ENCODE data around the gene CR1L. TPM values are rescaled to one million over a fixed set of nuclear protein-coding genes. Genes with fewer than 3 reads are reported as not detected.
A peak's percentile ranks its signal among the peaks of the same experiment; 100 is the strongest.
"Not testable (repeated sequence)": the region's sequence is repeated elsewhere in the genome, so short reads cannot be mapped to it uniquely, and the experiment has no call there.

CR1L gene
- total and polyA plus RNA-seq, 9 of the 15 experiments (the other 6 are each of a cell fraction or from before 2014, with no cell fraction given): 10.1 to 74.8 (median 34.3) TPM

DNA sequence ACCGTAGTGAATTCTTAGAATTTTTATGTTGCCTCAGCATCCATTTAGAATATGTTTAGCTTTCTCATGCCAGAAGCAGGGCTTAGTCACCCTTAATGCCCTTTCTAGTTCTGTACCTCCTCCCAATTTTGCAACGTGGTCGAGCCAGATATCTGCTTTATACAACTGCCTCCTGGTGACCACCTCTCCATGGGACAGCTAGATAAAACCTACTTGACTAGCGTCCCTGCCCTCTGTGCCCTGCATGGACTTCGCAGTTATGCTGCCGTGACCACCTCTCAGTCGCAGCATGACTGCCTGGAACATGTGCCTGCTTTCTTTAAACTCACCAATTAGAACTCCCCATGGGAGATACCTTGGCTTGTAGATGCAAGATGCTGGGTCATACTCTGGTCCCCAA lies 47.4 kb downstream of the CR1L start:
- Histone ChIP-seq H3K9ac (ENCODE audit: insufficient read depth in 1 of 2, low read depth in 2 of 2, low read length in 2 of 2) (peak overlapping the region in 1 of 2 experiments; percentile 32; a peak in 2 of 4 replicates), H2AFZ (ENCODE audit: low read depth, low read length) (peak overlapping the region; percentile 20), H3K4me2 (ENCODE audit: insufficient read depth, low read length) (peak overlapping the region; percentile 47), H3K4me1 (replicated peaks in 1 of 2; ENCODE audit: control insufficient read depth in 2 of 2, insufficient read depth in 2 of 2, low read length in 2 of 2) (peaks cover 5 to 12% of the 10 kb centered on the region in 2 experiments; a peak in 3 of 5 replicates), H3K27ac (ENCODE audit: extremely low read depth, low read depth, low read length) (peak overlapping the region; percentile 54)
- POLR2A ChIA-PET: interaction anchor here (0.7 to 1.7 kb wide), 8 partner anchors 10 to 785 kb away, joined by 3 to 6 read pairs (median 3); no protein-coding TSS in a partner anchor
- H3K9me1 ChIP-seq (ENCODE audit: control insufficient read depth, insufficient read depth, low read length); BruUV-seq (replicated peaks); H3K27me3 ChIP-seq (ENCODE audit: control insufficient read depth in 2 of 2, insufficient read depth in 2 of 2, low read length in 2 of 2); in situ Hi-C loops (cut with MboI); H4K20me1 ChIP-seq (replicated peaks; ENCODE audit: control insufficient read depth, insufficient read depth, low read length); H3K79me2 ChIP-seq (ENCODE audit: control insufficient read depth, insufficient read depth, low read length); H3K9me3 ChIP-seq (replicated peaks; ENCODE audit: control insufficient read depth, insufficient read depth, low read depth, low read length); H3K4me3 ChIP-seq; H3K36me3 ChIP-seq (ENCODE audit: control insufficient read depth, insufficient read depth, low read length); TF ChIP-seq TEAD4 (CRISPR knock-in tag; IDR thresholded peaks at IDR 0.05; ENCODE audit: borderline replicate concordance): not testable (repeated sequence)
- DNase-seq (ENCODE audit: extremely low read depth in 1 of 4, low spot score in 3 of 4): peak in 2 of 4 experiments; percentile 54 to 86
- CTCF ChIA-PET (ENCODE audit: low intra/inter-chr PET ratio): interaction anchor here (1.8 kb wide), 1 partner anchor 113 kb away, joined by 5 read pairs; no protein-coding TSS in a partner anchor
- WGBS (ENCODE audit: insufficient coverage, low coverage, missing lambda C conversion rate): under 1% methylated on average over 7 of the region's 7 CpGs
- peak; percentile 94 for FAIRE-seq
- intact Hi-C loops (cut with micrococcal nuclease): loop anchor here (2.0 kb wide), 1 partner anchor 41 kb away; no protein-coding TSS in a partner anchor
- peak; percentile 90 for ATAC-seq
- TF ChIP-seq CBFA2T3 (IDR thresholded peaks at IDR 0.05) (peak; percentile 90), CXXC5 (CRISPR knock-in tag; IDR thresholded peaks at IDR 0.05) (peak; percentile 34), RAD21 (CRISPR knock-in tag; conservative IDR thresholded peaks at IDR 0.05 in 1 of 2, IDR thresholded peaks at IDR 0.05 in 1 of 2) (peak; percentile 17 to 39; a peak in 2 of 4 replicates), ZNF589 (CRISPR knock-in tag; IDR thresholded peaks at IDR 0.05; ENCODE audit: low read depth) (0 out of 2 replicates have a peak, but pooled peaks have one; percentile 45), ZC3H8 (IDR thresholded peaks at IDR 0.05) (peak; percentile 53; the same call in 1 of the 2 replicates), HMBOX1 (IDR thresholded peaks at IDR 0.05) (peak; percentile 85), NKRF (IDR thresholded peaks at IDR 0.05; ENCODE audit: borderline replicate concordance) (0 out of 2 replicates have a peak, but pooled peaks have one; percentile 17), HDAC1 (IDR thresholded peaks at IDR 0.05) (peak in 1 of 2 experiments; percentile 67; a peak in 2 of 4 replicates), NCOR1 (IDR thresholded peaks at IDR 0.05) (peak; percentile 80), CBX3 (IDR thresholded peaks at IDR 0.05; ENCODE audit: borderline replicate concordance in 1 of 2, low read length in 2 of 2) (peak in 1 of 2 experiments; percentile 67; a peak in 2 of 3 replicates), MAFG (tag; conservative IDR thresholded peaks at IDR 0.05) (peak; percentile 57), CBFA2T2 (conservative IDR thresholded peaks at IDR 0.05) (peak; percentile 85), POLR2AphosphoS5 (IDR thresholded peaks at IDR 0.05; ENCODE audit: control insufficient read depth, insufficient read depth, low read depth, low read length) (peak; percentile 61; the same call in 1 of the 2 replicates), DMBX1 (CRISPR knock-in tag; IDR thresholded peaks at IDR 0.05; ENCODE audit: borderline replicate concordance) (peak; percentile 39; the same call in 1 of the 2 replicates), TEAD4 (IDR thresholded peaks at IDR 0.05; ENCODE audit: low read length) (peak; percentile 82)

Measured in K562 (cell line).